ENCODE results near the gene ELAVL1. TPM values are rescaled to one million over a fixed set of nuclear protein-coding genes. Genes with fewer than 3 reads are reported as not detected.
"Not testable (repeated sequence)": the region's sequence is repeated elsewhere in the genome, so short reads cannot be mapped to it uniquely, and the experiment has no call there.

Gene ELAVL1
- total RNA-seq, 1 donor from 2014 or later: 108 TPM

DNA sequence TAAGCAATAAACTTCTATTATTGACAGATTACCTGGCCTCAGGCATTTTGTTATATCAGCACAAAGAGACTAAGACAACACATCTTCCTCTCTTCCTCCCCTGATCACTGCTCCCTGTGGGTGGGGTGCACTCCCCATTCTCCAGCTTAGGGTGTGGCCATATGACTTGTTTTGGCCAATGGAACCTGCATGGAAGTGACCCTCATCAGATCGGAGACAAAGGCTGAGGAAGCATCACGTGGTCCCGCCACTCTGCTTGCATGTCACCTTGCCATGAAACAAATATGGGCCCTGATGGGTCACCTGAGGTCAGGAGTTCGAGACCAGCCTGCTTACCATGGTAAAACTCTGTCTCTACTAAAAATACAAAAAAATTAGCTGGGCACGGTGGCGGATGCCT lies 33.4 kb upstream of the ELAVL1 start:
- Histone ChIP-seq H3K79me2 (ENCODE audit: low read depth) (no peaks in the 10 kb centered on the region), H3K9me3 (ENCODE audit: low read depth) (no peaks in the 10 kb centered on the region), H3K9ac (no peak overlapping the region), H2AFZ (replicated peaks) (no peak overlapping the region), H3K36me3 (no peaks in the 10 kb centered on the region), H3K4me1 (peaks cover 9% of the 10 kb centered on the region), H3K27me3 (no peaks in the 10 kb centered on the region), H3K4me2 (no peak overlapping the region), H4K20me1 (ENCODE audit: low read depth) (no peaks in the 10 kb centered on the region), H3F3A (ENCODE audit: low read depth) (peaks cover 10% of the 10 kb centered on the region), H3K4me3 (no peak overlapping the region), H3K27ac (no peak overlapping the region)
- Mint-ChIP-seq H3K4me3 (no peak overlapping the region), H3K4me1 (peaks cover 14% of the 10 kb centered on the region), H3K27me3 (ENCODE audit: insufficient read depth, low read depth) (peaks cover 6% of the 10 kb centered on the region), H3K9me3 (no peaks in the 10 kb centered on the region), H3K36me3 (no peaks in the 10 kb centered on the region), H3K27ac (no peak overlapping the region)
- TF ChIP-seq EZH2phosphoT487 (IDR thresholded peaks at IDR 0.05) (no peak), EZH2 (IDR thresholded peaks at IDR 0.05) (no peak)
- TF ChIP-seq, protein P1, sequence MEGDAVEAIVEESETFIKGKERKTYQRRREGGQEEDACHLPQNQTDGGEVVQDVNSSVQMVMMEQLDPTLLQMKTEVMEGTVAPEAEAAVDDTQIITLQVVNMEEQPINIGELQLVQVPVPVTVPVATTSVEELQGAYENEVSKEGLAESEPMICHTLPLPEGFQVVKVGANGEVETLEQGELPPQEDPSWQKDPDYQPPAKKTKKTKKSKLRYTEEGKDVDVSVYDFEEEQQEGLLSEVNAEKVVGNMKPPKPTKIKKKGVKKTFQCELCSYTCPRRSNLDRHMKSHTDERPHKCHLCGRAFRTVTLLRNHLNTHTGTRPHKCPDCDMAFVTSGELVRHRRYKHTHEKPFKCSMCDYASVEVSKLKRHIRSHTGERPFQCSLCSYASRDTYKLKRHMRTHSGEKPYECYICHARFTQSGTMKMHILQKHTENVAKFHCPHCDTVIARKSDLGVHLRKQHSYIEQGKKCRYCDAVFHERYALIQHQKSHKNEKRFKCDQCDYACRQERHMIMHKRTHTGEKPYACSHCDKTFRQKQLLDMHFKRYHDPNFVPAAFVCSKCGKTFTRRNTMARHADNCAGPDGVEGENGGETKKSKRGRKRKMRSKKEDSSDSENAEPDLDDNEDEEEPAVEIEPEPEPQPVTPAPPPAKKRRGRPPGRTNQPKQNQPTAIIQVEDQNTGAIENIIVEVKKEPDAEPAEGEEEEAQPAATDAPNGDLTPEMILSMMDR (IDR thresholded peaks at IDR 0.05): no peak
- DNase-seq (ENCODE audit: low spot score): no peak

DNA sequence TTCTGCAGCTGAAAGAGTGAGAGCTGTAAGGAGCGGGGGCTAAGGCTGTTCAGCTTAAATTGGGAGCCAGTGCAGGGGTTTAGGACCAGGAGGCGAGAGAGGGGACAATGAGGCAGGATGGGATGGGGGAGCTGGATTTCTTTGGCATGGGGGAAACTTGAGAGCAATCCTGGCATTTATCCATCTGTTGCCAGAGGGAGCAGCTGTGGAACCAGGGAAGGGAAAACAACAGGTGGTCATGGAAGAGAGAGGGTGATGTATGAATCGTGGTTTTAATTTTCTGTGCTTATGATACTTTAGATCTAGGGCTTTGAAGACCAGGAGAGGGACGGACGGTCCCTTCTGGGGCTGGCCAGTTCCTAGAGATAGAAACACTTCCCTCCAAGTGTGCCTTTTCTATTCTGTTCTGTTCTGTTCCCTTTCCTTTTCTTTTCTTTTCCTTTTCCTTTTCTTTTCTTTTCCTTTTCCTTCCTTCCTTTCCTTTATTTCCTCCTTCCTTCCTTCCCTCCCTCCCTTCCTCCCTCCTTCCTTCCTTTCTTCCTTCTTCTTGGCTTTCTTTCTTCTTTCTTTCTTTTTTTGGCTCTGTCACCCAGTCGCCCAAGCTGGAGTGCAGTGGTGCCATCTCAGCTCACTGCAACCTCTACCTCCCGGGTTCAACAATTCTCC lies 31.1 kb upstream of the ELAVL1 start:
- Mint-ChIP-seq H3K9me3 (no peaks in the 10 kb centered on the region), H3K27me3 (ENCODE audit: insufficient read depth, low read depth) (peaks cover 5% of the 10 kb centered on the region), H3K36me3 (no peaks in the 10 kb centered on the region), H3K4me1 (peaks cover 21% of the 10 kb centered on the region), H3K4me3 (no peak overlapping the region), H3K27ac (peak overlapping the region; percentile 79)
- peaks cover 27% of the 10 kb centered on the region for H3F3A ChIP-seq (ENCODE audit: low read depth)
- H4K20me1 ChIP-seq (ENCODE audit: low read depth): no peaks in the 10 kb centered on the region
- H3K4me1 ChIP-seq: peaks cover 29% of the 10 kb centered on the region
- no peak overlapping the region for H3K27ac ChIP-seq
- no peak overlapping the region for H2AFZ ChIP-seq (replicated peaks)
- no peaks in the 10 kb centered on the region for H3K9me3 ChIP-seq (ENCODE audit: low read depth)
- no peak overlapping the region for H3K9ac ChIP-seq
- TF ChIP-seq, protein P1 (IDR thresholded peaks at IDR 0.05): no peak
- TF ChIP-seq EZH2phosphoT487 (IDR thresholded peaks at IDR 0.05) (no peak), EZH2 (IDR thresholded peaks at IDR 0.05) (no peak)
- no peaks in the 10 kb centered on the region for H3K79me2 ChIP-seq (ENCODE audit: low read depth)
- H3K36me3 ChIP-seq: no peaks in the 10 kb centered on the region
- DNase-seq (ENCODE audit: low spot score): no peak
- H3K4me3 ChIP-seq: no peak overlapping the region
- H3K4me2 ChIP-seq: peak overlapping the region; percentile 18
- no peaks in the 10 kb centered on the region for H3K27me3 ChIP-seq

DNA sequence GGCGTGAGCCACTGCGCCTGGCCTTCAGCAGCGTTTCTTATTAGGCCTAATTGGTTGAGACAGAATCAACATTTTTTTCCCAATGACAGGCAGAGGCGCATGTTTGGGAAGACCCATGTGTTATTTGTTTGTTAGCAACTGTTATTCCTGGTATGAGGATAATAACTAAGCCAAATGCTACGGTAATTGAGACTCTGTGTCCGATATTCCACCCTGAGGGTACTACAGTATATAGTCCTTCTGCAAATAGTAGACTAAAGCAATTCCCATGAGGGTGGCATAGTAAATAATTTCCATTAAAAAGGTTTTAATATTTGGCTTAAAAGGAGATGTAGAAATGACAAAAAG lies 28.7 kb upstream of the ELAVL1 start:
- Histone ChIP-seq H3K9me3 (ENCODE audit: low read depth) (no peaks in the 10 kb centered on the region), H3K79me2 (ENCODE audit: low read depth) (no peaks in the 10 kb centered on the region), H4K20me1 (ENCODE audit: low read depth) (no peaks in the 10 kb centered on the region), H3K36me3 (no peaks in the 10 kb centered on the region), H3K27ac (peak overlapping the region; percentile 96), H3K4me3 (no peak overlapping the region), H3F3A (ENCODE audit: low read depth) (peaks cover 46% of the 10 kb centered on the region), H3K27me3 (no peaks in the 10 kb centered on the region), H3K4me1 (peaks cover 45% of the 10 kb centered on the region), H3K4me2 (no peak overlapping the region), H2AFZ (replicated peaks) (no peak overlapping the region), H3K9ac (no peak overlapping the region)
- Mint-ChIP-seq H3K27ac (no peak overlapping the region), H3K4me1 (peaks cover 27% of the 10 kb centered on the region), H3K36me3 (no peaks in the 10 kb centered on the region), H3K9me3 (no peaks in the 10 kb centered on the region), H3K27me3 (ENCODE audit: insufficient read depth, low read depth) (peaks cover 2% of the 10 kb centered on the region), H3K4me3 (no peak overlapping the region)
- TF ChIP-seq, protein P1 (IDR thresholded peaks at IDR 0.05): no peak
- TF ChIP-seq EZH2 (IDR thresholded peaks at IDR 0.05) (no peak), EZH2phosphoT487 (IDR thresholded peaks at IDR 0.05) (no peak)
- no peak for DNase-seq (ENCODE audit: low spot score)

DNA sequence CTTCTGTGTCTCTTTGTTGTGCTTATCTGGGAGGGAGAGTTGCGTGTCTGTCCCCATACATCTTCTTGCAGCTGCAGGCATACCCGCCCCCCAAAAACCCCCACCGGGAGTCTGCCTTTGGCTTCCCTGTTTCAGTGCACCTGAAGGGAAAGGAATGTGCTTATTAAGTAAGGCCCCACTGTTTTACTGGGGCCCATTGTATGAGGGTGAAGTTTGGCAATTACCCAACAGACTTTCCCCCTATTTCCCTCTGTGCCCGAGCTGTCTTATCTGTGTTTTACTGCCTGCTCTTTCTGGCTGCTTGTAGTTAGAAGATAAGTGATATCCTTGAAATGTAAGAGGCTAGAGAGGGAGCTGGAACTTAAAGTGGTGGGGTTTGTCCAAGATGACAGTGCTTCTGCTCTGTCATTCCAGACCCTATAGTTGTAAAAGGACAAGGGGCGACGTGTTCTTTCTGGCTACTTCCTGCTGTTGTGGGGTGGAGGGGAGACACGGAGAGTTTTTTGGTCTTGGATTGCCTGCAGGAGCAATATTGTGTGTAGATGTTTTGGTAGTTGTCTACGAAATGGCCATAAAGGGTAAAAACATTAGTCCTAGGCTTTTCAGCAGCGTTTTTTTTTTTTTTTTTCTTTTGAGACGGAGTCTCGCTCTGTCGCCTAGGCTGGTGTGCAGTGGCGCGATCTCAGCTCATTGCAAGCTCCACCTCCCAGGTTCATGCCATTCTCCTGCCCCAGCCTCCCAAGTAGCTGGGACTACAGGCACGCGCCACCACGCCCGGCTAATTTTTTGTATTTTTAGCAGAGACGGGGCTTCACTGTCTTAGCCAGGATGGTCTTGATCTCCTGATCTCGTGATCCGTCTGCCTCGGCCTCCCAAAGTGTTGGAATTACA lies 28.1 kb upstream of the ELAVL1 start:
- not testable (repeated sequence) for H2AFZ ChIP-seq (replicated peaks); H4K20me1 ChIP-seq (ENCODE audit: low read depth); H3K4me3 ChIP-seq; H3K9me3 Mint-ChIP-seq; H3K36me3 Mint-ChIP-seq; H3K9me3 ChIP-seq (ENCODE audit: low read depth); H3K36me3 ChIP-seq; H3K79me2 ChIP-seq (ENCODE audit: low read depth); H3K27me3 Mint-ChIP-seq (ENCODE audit: insufficient read depth, low read depth); H3K9ac ChIP-seq; H3K27me3 ChIP-seq
- peak overlapping the region; percentile 94 for H3K27ac Mint-ChIP-seq
- peaks cover 50% of the 10 kb centered on the region for H3F3A ChIP-seq (ENCODE audit: low read depth)
- H3K4me2 ChIP-seq: peak overlapping the region; percentile 28
- peak; percentile 62 for DNase-seq (ENCODE audit: low spot score)
- H3K4me1 ChIP-seq: peaks cover 48% of the 10 kb centered on the region
- peaks cover 32% of the 10 kb centered on the region for H3K4me1 Mint-ChIP-seq
- peak overlapping the region; percentile 96 for H3K27ac ChIP-seq
- H3K4me3 Mint-ChIP-seq: peak overlapping the region; percentile 13

All from neural progenitor cell (in vitro differentiated cells).